ENCODE measurements around the gene ACACB. TPM values are rescaled to one million over a fixed set of nuclear protein-coding genes. Genes with fewer than 3 reads are reported as not detected.

The ACACB gene
- total RNA-seq, 1 donor from 2014 or later: 0.84 TPM

GRCh38 chr12:109173443-109174240 is 57.3 kb downstream of the ACACB start:
- H3K27me3 ChIP-seq (ENCODE audit: control insufficient read depth, insufficient read depth, low read length): no peaks in the 10 kb centered on the region
- DNase-seq (ENCODE audit: low read depth): no peak
- H3K4me3 ChIP-seq (ENCODE audit: low read depth, low read length): no peak overlapping the region
- no peak for TF ChIP-seq CTCF (IDR thresholded peaks at IDR 0.05; ENCODE audit: insufficient read depth, low read length, poor library complexity, severe bottlenecking)
- no peaks in the 10 kb centered on the region for H3K36me3 ChIP-seq (ENCODE audit: control insufficient read depth, insufficient read depth, low read length)

- no peak for DNase-seq (ENCODE audit: low read depth)
- TF ChIP-seq CTCF (IDR thresholded peaks at IDR 0.05; ENCODE audit: insufficient read depth, low read length, poor library complexity, severe bottlenecking): no peak
- Histone ChIP-seq H3K36me3 (ENCODE audit: control insufficient read depth, insufficient read depth, low read length) (no peaks in the 10 kb centered on the region), H3K4me3 (ENCODE audit: low read depth, low read length) (no peak overlapping the region), H3K27me3 (ENCODE audit: control insufficient read depth, insufficient read depth, low read length) (no peaks in the 10 kb centered on the region)
Observed at GRCh38 chr12:109174468-109174867, 58.1 kb downstream of the ACACB start.

GRCh38 chr12:109178532-109178931 is 62.1 kb downstream of the ACACB start:
- DNase-seq (ENCODE audit: low read depth): no peak
- TF ChIP-seq CTCF (IDR thresholded peaks at IDR 0.05; ENCODE audit: insufficient read depth, low read length, poor library complexity, severe bottlenecking): no peak
- no peak overlapping the region for H3K4me3 ChIP-seq (ENCODE audit: low read depth, low read length)
- no peaks in the 10 kb centered on the region for H3K36me3 ChIP-seq (ENCODE audit: control insufficient read depth, insufficient read depth, low read length)
- H3K27me3 ChIP-seq (ENCODE audit: control insufficient read depth, insufficient read depth, low read length): no peaks in the 10 kb centered on the region

- no peaks in the 10 kb centered on the region for H3K36me3 ChIP-seq (ENCODE audit: control insufficient read depth, insufficient read depth, low read length)
- H3K4me3 ChIP-seq (ENCODE audit: low read depth, low read length): no peak overlapping the region
- no peak for DNase-seq (ENCODE audit: low read depth)
- no peak for TF ChIP-seq CTCF (IDR thresholded peaks at IDR 0.05; ENCODE audit: insufficient read depth, low read length, poor library complexity, severe bottlenecking)
- H3K27me3 ChIP-seq (ENCODE audit: control insufficient read depth, insufficient read depth, low read length): no peaks in the 10 kb centered on the region
Observed at GRCh38 chr12:109179927-109180326, 63.5 kb downstream of the ACACB start.

GRCh38 chr12:109182041-109182839 is 65.9 kb downstream of the ACACB start:
- Histone ChIP-seq H3K4me3 (ENCODE audit: low read depth, low read length) (no peak overlapping the region), H3K27me3 (ENCODE audit: control insufficient read depth, insufficient read depth, low read length) (no peaks in the 10 kb centered on the region), H3K36me3 (ENCODE audit: control insufficient read depth, insufficient read depth, low read length) (no peaks in the 10 kb centered on the region)
- no peak for TF ChIP-seq CTCF (IDR thresholded peaks at IDR 0.05; ENCODE audit: insufficient read depth, low read length, poor library complexity, severe bottlenecking)
- no peak for DNase-seq (ENCODE audit: low read depth)
